GM20000 (cell line): ENCODE measurements around the gene DARS1.

ENCODE experiments used
- DNase-seq: peaks from one replicate; pipeline ENCODE4 v3.0.0; 2012; ENCODE audit warnings: low spot score
- CTCF ChIP-seq: IDR thresholded peaks from 2 replicates; pipeline ENCODE4 v1.5.1; 2012; ENCODE audit warnings: mild to moderate bottlenecking, control low read depth; ENCODE audit errors: extremely low read depth, missing control alignments

Gene DARS1

GRCh38 chr2:135952891-135953290 is 32.5 kb downstream of the DARS1 start:
- no peak for TF ChIP-seq CTCF

GRCh38 chr2:135951041-135951583 is 34.3 kb downstream of the DARS1 start:
- no peak for TF ChIP-seq CTCF
- DNase-seq = no peak

More at GRCh38 chr2:135952891-135953290, 32.5 kb downstream of the DARS1 start:
- no peak for DNase-seq

GRCh38 chr2:135949451-135950234 is 35.8 kb downstream of the DARS1 start:
- no peak for DNase-seq
- no peak for TF ChIP-seq CTCF

GRCh38 chr2:135948642-135949355 is 36.6 kb downstream of the DARS1 start:
- peak; percentile 33 for DNase-seq
- TF ChIP-seq CTCF = no peak

- no peak for DNase-seq
- no peak for TF ChIP-seq CTCF
Observed at GRCh38 chr2:135948141-135948540, 37.3 kb downstream of the DARS1 start.

GRCh38 chr2:135947483-135947882 is 37.9 kb downstream of the DARS1 start:
- TF ChIP-seq CTCF = no peak
- no peak for DNase-seq

- TF ChIP-seq CTCF = no peak
- DNase-seq = no peak
Observed at GRCh38 chr2:135945526-135945925, 39.9 kb downstream of the DARS1 start.
